GM21825 (cell line): ENCODE results near the gene EPO.

ENCODE experiments used
- ATAC-seq: cut with Tn5 transposase; IDR thresholded peaks from one replicate; pipeline ENCODE4 v1.9.1; 2021; ENCODE audit warnings: mild to moderate bottlenecking, moderate library complexity; ENCODE audit not compliant: unreplicated experiment

The EPO gene

GRCh38 chr7:100682991-100683658, 37.1 kb upstream of the EPO start:
- ATAC-seq: no peak

- no peak for ATAC-seq
Observed at GRCh38 chr7:100683659-100684533, 36.4 kb upstream of the EPO start.

- ATAC-seq: no peak
Observed at GRCh38 chr7:100684534-100685042, 35.7 kb upstream of the EPO start.

GRCh38 chr7:100685049-100685605, 35.1 kb upstream of the EPO start:
- ATAC-seq: no peak

GRCh38 chr7:100685631-100686145, 34.6 kb upstream of the EPO start:
- ATAC-seq: no peak

GRCh38 chr7:100686201-100686821, 34.0 kb upstream of the EPO start:
- ATAC-seq: no peak

- no peak for ATAC-seq
Observed at GRCh38 chr7:100686822-100687211, 33.5 kb upstream of the EPO start.

- ATAC-seq: no peak
Observed at GRCh38 chr7:100687261-100687660, 33.0 kb upstream of the EPO start.

GRCh38 chr7:100687751-100688300, 32.4 kb upstream of the EPO start:
- no peak for ATAC-seq

- ATAC-seq: no peak
Observed at GRCh38 chr7:100688326-100688860, 31.9 kb upstream of the EPO start.

- ATAC-seq: no peak
Observed at GRCh38 chr7:100689230-100690135, 30.8 kb upstream of the EPO start.

GRCh38 chr7:100691676-100692577, 28.3 kb upstream of the EPO start:
- no peak for ATAC-seq

- no peak for ATAC-seq
Observed at GRCh38 chr7:100692578-100692961, 27.7 kb upstream of the EPO start.

- peak; percentile 5 for ATAC-seq
Observed at GRCh38 chr7:100693312-100694097, 26.8 kb upstream of the EPO start.

GRCh38 chr7:100694098-100694745, 26.0 kb upstream of the EPO start, which contains the start of gene GIGYF1:
Gene GIGYF1 (minus strand): TSS chr7:100694250. CDS start chr7:100688238, 6,012 bp downstream.
- ATAC-seq: peak; percentile 37

- no peak for ATAC-seq
Observed at GRCh38 chr7:100696123-100696521, 24.1 kb upstream of the EPO start.

GRCh38 chr7:100699018-100699417, 21.2 kb upstream of the EPO start:
- no peak for ATAC-seq
